NT2/D1 (cell line): Measurements from ENCODE around the gene ZNF710.
A peak's percentile ranks its signal among the peaks of the same experiment; 100 is the strongest.

Experiments used
- DNase-seq: peaks from one replicate; pipeline ENCODE4 v3.0.0-alpha.2; 2011; ENCODE audit warnings: low read depth, low spot score
- H3K27me3 ChIP-seq: 2 replicates; pipeline ENCODE4 v1.6.0; 2011; ENCODE audit warnings: mild to moderate bottlenecking; ENCODE audit not compliant: insufficient read length, insufficient read depth
- H3K36me3 ChIP-seq: 2 replicates; pipeline ENCODE4 v1.6.1; 2011; ENCODE audit warnings: mild to moderate bottlenecking, low read length, mixed read lengths; ENCODE audit not compliant: insufficient read depth, insufficient read length
- H3K4me1 ChIP-seq: 2 replicates; pipeline ENCODE4 v1.5.1; 2011; ENCODE audit not compliant: insufficient read depth, insufficient read length
- H3K4me3 ChIP-seq: 2 replicates; pipeline ENCODE4 v1.5.1; 2011; ENCODE audit warnings: low read depth; ENCODE audit not compliant: insufficient read length
- H3K9ac ChIP-seq: 2 replicates; pipeline ENCODE4 v1.6.0; 2011; ENCODE audit warnings: low read depth; ENCODE audit not compliant: insufficient read length
- H3K9me3 ChIP-seq: 2 replicates; pipeline ENCODE4 v1.5.1; 2011; ENCODE audit warnings: mild to moderate bottlenecking, low read length; ENCODE audit not compliant: insufficient read depth
- SUZ12 ChIP-seq: IDR thresholded peaks from 2 replicates; pipeline ENCODE4 v1.6.1; 2011; ENCODE audit not compliant: insufficient read length, insufficient read depth; ENCODE audit errors: extremely low read depth
- YY1 ChIP-seq: IDR thresholded peaks from 2 replicates; pipeline ENCODE4 v1.6.1; 2011; ENCODE audit not compliant: insufficient read length, insufficient read depth
- ZNF274 ChIP-seq: IDR thresholded peaks from 2 replicates; pipeline ENCODE4 v1.6.1; 2011; ENCODE audit warnings: mild to moderate bottlenecking, low read depth, low read length

The ZNF710 gene

DNA sequence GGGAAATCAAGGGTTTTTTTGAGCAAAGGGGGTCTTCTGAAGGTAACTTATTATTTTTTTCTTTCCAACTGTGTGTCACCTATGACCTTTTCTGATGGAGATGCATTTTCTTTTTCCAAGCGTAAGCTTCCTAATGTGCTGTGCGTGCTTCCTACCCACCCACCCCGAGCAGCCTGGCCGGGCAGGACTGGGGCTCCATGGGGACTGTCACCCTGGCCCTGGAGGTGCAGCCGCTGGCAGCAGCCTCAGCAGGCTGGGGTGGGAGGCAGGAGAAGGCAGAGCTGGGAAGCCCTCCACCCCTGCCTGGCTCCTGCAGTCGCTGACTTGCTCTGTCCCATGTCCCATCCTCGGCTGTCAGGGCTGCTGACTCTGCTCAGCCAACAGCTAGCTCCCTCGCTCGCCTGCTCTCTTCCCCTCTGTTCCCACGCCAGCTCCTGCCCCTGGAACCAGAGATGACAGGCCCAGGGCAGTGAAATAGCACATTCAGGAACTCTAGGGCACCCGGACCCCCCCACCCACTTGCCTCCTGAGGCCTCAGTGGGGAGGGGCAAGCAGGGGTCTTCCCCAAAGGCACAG lies 79.8 kb downstream of the ZNF710 start:
- Histone ChIP-seq H3K9me3 (no peaks in the 10 kb centered on the region), H3K27me3 (no peaks in the 10 kb centered on the region), H3K4me1 (peaks cover 25% of the 10 kb centered on the region), H3K4me3 (no peak overlapping the region), H3K36me3 (peaks cover 69% of the 10 kb centered on the region), H3K9ac (peak overlapping the region; percentile 58)
- TF ChIP-seq YY1 (no peak), ZNF274 (no peak), SUZ12 (no peak)
- DNase-seq: no peak

- peaks cover 79% of the 10 kb centered on the region for H3K36me3 ChIP-seq
- TF ChIP-seq YY1: no peak
- no peak for TF ChIP-seq SUZ12
- TF ChIP-seq ZNF274: no peak
- no peaks in the 10 kb centered on the region for H3K9me3 ChIP-seq
- H3K4me3 ChIP-seq: no peak overlapping the region
- H3K9ac ChIP-seq: peak overlapping the region; percentile 43
- no peak for DNase-seq
- H3K27me3 ChIP-seq: no peaks in the 10 kb centered on the region
- H3K4me1 ChIP-seq: peaks cover 23% of the 10 kb centered on the region
Observed at GRCh38 chr15:90082140-90082715, 81.1 kb downstream of the ZNF710 start.

- Histone ChIP-seq H3K36me3 (peaks cover 87% of the 10 kb centered on the region), H3K9ac (peak overlapping the region; percentile 21), H3K4me3 (no peak overlapping the region), H3K27me3 (no peaks in the 10 kb centered on the region), H3K9me3 (no peaks in the 10 kb centered on the region; the same call in 1 of the 2 replicates), H3K4me1 (peaks cover 23% of the 10 kb centered on the region)
- TF ChIP-seq SUZ12 (no peak), ZNF274 (no peak), YY1 (no peak)
- DNase-seq: no peak
Observed at GRCh38 chr15:90083419-90083818, 82.3 kb downstream of the ZNF710 start.

GRCh38 chr15:90083954-90084607 lies 83.0 kb downstream of the ZNF710 start:
- peaks cover 84% of the 10 kb centered on the region for H3K36me3 ChIP-seq
- DNase-seq: no peak

DNA sequence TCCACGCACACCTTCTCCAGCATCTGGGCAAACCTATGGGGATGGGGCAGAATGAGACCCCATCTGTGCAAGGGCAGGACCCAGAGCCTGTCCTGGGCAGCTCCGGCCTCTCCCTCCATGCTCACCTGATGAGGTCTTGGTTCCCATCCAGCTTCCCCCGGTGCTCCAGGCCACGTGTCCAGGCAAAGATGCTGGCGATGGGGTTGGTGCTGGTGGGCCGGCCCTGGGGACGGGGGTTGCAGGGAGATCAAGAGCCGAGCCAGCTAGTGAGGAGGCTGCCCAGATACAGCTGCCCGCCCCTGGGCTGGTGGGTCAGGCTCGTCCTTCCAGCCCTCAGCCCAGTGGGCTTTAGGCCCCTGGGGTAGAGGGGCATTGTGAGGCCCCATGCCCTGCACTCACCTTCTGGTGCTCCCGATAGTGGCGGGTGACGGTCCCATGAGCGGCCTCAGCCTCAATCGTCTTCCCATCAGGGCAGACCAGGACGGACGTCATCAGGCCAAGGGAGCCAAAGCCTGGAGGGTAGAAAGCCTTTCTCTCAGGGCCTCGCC lies 83.8 kb downstream of the ZNF710 start:
- Histone ChIP-seq H3K4me3 (no peak overlapping the region), H3K36me3 (peaks cover 83% of the 10 kb centered on the region), H3K27me3 (no peaks in the 10 kb centered on the region), H3K9me3 (no peaks in the 10 kb centered on the region; the same call in 1 of the 2 replicates), H3K4me1 (peaks cover 19% of the 10 kb centered on the region), H3K9ac (no peak overlapping the region)
- no peak for DNase-seq
- TF ChIP-seq ZNF274 (no peak), YY1 (no peak), SUZ12 (no peak)

More at GRCh38 chr15:90083954-90084607, 83.0 kb downstream of the ZNF710 start:
- no peak for TF ChIP-seq ZNF274
- TF ChIP-seq SUZ12: no peak
- TF ChIP-seq YY1: no peak
- Histone ChIP-seq H3K27me3 (no peaks in the 10 kb centered on the region), H3K4me3 (no peak overlapping the region), H3K9me3 (no peaks in the 10 kb centered on the region; the same call in 1 of the 2 replicates), H3K9ac (peak overlapping the region; percentile 21), H3K4me1 (peaks cover 23% of the 10 kb centered on the region)

GRCh38 chr15:90085565-90085964 lies 84.4 kb downstream of the ZNF710 start:
- TF ChIP-seq YY1 (no peak), SUZ12 (no peak), ZNF274 (no peak)
- H3K36me3 ChIP-seq: peaks cover 83% of the 10 kb centered on the region

DNA sequence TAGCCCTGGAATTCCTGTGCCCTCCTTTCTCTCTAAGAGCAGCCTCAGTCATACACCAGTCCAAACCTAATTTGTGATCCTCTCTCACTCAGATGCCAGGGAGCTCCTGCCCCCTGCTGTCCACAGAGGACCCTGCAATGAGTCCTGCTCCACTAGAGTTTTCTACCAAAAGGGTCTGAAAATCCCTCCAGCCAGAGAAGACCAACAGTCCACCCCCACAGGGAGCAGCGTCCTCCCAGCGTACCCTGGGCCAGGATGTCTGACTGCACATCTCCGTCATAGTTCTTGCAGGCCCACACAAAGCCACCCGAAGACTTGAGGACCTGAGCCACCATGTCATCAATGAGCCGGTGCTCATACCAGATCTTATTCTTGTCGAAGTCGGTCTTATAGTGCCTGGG lies 85.7 kb downstream of the ZNF710 start:
- TF ChIP-seq ZNF274 (no peak), YY1 (no peak), SUZ12 (no peak)
- H3K36me3 ChIP-seq: peaks cover 82% of the 10 kb centered on the region
- no peak overlapping the region for H3K9ac ChIP-seq
- peaks cover 6% of the 10 kb centered on the region for H3K4me1 ChIP-seq
- no peaks in the 10 kb centered on the region for H3K27me3 ChIP-seq
- no peak for DNase-seq
- no peak overlapping the region for H3K4me3 ChIP-seq
- no peaks in the 10 kb centered on the region; the same call in 1 of the 2 replicates for H3K9me3 ChIP-seq

More at GRCh38 chr15:90085565-90085964, 84.4 kb downstream of the ZNF710 start:
- Histone ChIP-seq H3K9ac (no peak overlapping the region), H3K4me3 (no peak overlapping the region), H3K9me3 (no peaks in the 10 kb centered on the region; the same call in 1 of the 2 replicates), H3K27me3 (no peaks in the 10 kb centered on the region), H3K4me1 (peaks cover 14% of the 10 kb centered on the region)
- no peak for DNase-seq
